ENCODE results near the gene AQP12B. TPM values are rescaled to one million over a fixed set of nuclear protein-coding genes. Genes with fewer than 3 reads are reported as not detected.
A peak's percentile ranks its signal among the peaks of the same experiment; 100 is the strongest.

Gene AQP12B
- total and polyA plus RNA-seq, 9 of the 15 experiments (the other 6 are each of a cell fraction or from before 2014, with no cell fraction given), result not detected

GRCh38 chr2:240672076-240672700 is 10.5 kb downstream of the AQP12B start:
- in situ Hi-C loops (cut with MboI) (no loop called here), intact Hi-C loops (cut with micrococcal nuclease) (no loop called here)
- no peak for ATAC-seq
- Histone ChIP-seq H3K36me3 (ENCODE audit: control insufficient read depth, insufficient read depth, low read length) (no peaks in the 10 kb centered on the region), H3K9me1 (ENCODE audit: control insufficient read depth, insufficient read depth, low read length) (no peaks in the 10 kb centered on the region), H3K4me3 (no peak overlapping the region), H3K4me1 (replicated peaks in 1 of 2; ENCODE audit: control insufficient read depth in 2 of 2, insufficient read depth in 2 of 2, low read length in 2 of 2) (no peaks in the 10 kb centered on the region; a peak in 1 of 5 replicates), H4K20me1 (replicated peaks; ENCODE audit: control insufficient read depth, insufficient read depth, low read length) (no peaks in the 10 kb centered on the region), H3K27ac (ENCODE audit: extremely low read depth, low read depth, low read length) (no peak overlapping the region), H3K4me2 (ENCODE audit: insufficient read depth, low read length) (no peak overlapping the region), H3K9ac (ENCODE audit: insufficient read depth in 1 of 2, low read depth in 2 of 2, low read length in 2 of 2) (no peak overlapping the region), H3K27me3 (ENCODE audit: control insufficient read depth in 2 of 2, insufficient read depth in 2 of 2, low read length in 2 of 2) (peaks cover 0 to 14% of the 10 kb centered on the region in 2 experiments; a peak in 4 of 5 replicates), H3K9me3 (replicated peaks; ENCODE audit: control insufficient read depth, insufficient read depth, low read depth, low read length) (no peaks in the 10 kb centered on the region), H3K79me2 (ENCODE audit: control insufficient read depth, insufficient read depth, low read length) (no peaks in the 10 kb centered on the region), H2AFZ (ENCODE audit: low read depth, low read length) (no peak overlapping the region)
- BruUV-seq (replicated peaks), result no TSS peak
- no peak for FAIRE-seq
- no peak for DNase-seq (ENCODE audit: extremely low read depth in 1 of 4, low spot score in 3 of 4)
- TF ChIP-seq TGIF2 (CRISPR knock-in tag; IDR thresholded peaks at IDR 0.05), result no peak
- no peak for TF ChIP-seq ZNF197 (CRISPR knock-in tag; IDR thresholded peaks at IDR 0.05; ENCODE audit: low read depth)
- peak; percentile 36 for TF ChIP-seq PCBP1 (IDR thresholded peaks at IDR 0.05; ENCODE audit: low read depth, low read length, poor library complexity, severe bottlenecking)
- POLR2A ChIA-PET, result no interaction called here
- CTCF ChIA-PET (ENCODE audit: low intra/inter-chr PET ratio), result no interaction called here
- 6% methylated on average over 7 of the region's 46 CpGs for WGBS (ENCODE audit: insufficient coverage, low coverage, missing lambda C conversion rate)

GRCh38 chr2:240670950-240671349 is 11.7 kb downstream of the AQP12B start:
- Histone ChIP-seq H3K9ac (ENCODE audit: insufficient read depth in 1 of 2, low read depth in 2 of 2, low read length in 2 of 2) (no peak overlapping the region), H3K4me2 (ENCODE audit: insufficient read depth, low read length) (no peak overlapping the region), H4K20me1 (replicated peaks; ENCODE audit: control insufficient read depth, insufficient read depth, low read length) (no peaks in the 10 kb centered on the region), H3K79me2 (ENCODE audit: control insufficient read depth, insufficient read depth, low read length) (no peaks in the 10 kb centered on the region), H3K4me3 (no peak overlapping the region), H3K9me3 (replicated peaks; ENCODE audit: control insufficient read depth, insufficient read depth, low read depth, low read length) (no peaks in the 10 kb centered on the region), H3K9me1 (ENCODE audit: control insufficient read depth, insufficient read depth, low read length) (no peaks in the 10 kb centered on the region), H3K36me3 (ENCODE audit: control insufficient read depth, insufficient read depth, low read length) (no peaks in the 10 kb centered on the region), H3K27ac (ENCODE audit: extremely low read depth, low read depth, low read length) (no peak overlapping the region), H3K27me3 (ENCODE audit: control insufficient read depth in 2 of 2, insufficient read depth in 2 of 2, low read length in 2 of 2) (peaks cover 0 to 14% of the 10 kb centered on the region in 2 experiments; a peak in 4 of 5 replicates), H2AFZ (ENCODE audit: low read depth, low read length) (no peak overlapping the region), H3K4me1 (replicated peaks in 1 of 2; ENCODE audit: control insufficient read depth in 2 of 2, insufficient read depth in 2 of 2, low read length in 2 of 2) (no peaks in the 10 kb centered on the region; a peak in 1 of 5 replicates)
- intact Hi-C loops (cut with micrococcal nuclease) (no loop called here), in situ Hi-C loops (cut with MboI) (no loop called here)
- WGBS (ENCODE audit: insufficient coverage, low coverage, missing lambda C conversion rate), result 0% methylated on average over 4 of the region's 4 CpGs
- POLR2A ChIA-PET, result interaction anchor here (0.7 kb wide), 1 partner anchor 29 kb away, joined by 3 read pairs; no protein-coding TSS in a partner anchor
- FAIRE-seq, result no peak
- CTCF ChIA-PET (ENCODE audit: low intra/inter-chr PET ratio), result no interaction called here
- DNase-seq (ENCODE audit: extremely low read depth in 1 of 4, low spot score in 3 of 4), result no peak
- no peak for ATAC-seq
- BruUV-seq (replicated peaks), result no TSS peak
- TF ChIP-seq HDAC2 (IDR thresholded peaks at IDR 0.05) (no peak), EZH2 (IDR thresholded peaks at IDR 0.05; ENCODE audit: borderline replicate concordance, low read depth, low read length) (no peak), ZNF133 (CRISPR knock-in tag; IDR thresholded peaks at IDR 0.05) (no peak), RFX1 (IDR thresholded peaks at IDR 0.05) (no peak), SREBF1 (IDR thresholded peaks at IDR 0.05; ENCODE audit: borderline replicate concordance, low read depth, low read length) (no peak), CLOCK (CRISPR knock-in tag; IDR thresholded peaks at IDR 0.05; ENCODE audit: borderline replicate concordance) (no peak), ZNF408 (CRISPR knock-in tag; IDR thresholded peaks at IDR 0.05; ENCODE audit: low read depth) (no peak), CCAR2 (IDR thresholded peaks at IDR 0.05; ENCODE audit: low read depth, low read length) (no peak), HMG20B (CRISPR knock-in tag; IDR thresholded peaks at IDR 0.05) (no peak), KLF6 (CRISPR knock-in tag; IDR thresholded peaks at IDR 0.05; ENCODE audit: borderline replicate concordance) (no peak)
